Effector memory CD8-positive, alpha-beta T cell (primary cell): ENCODE data around the gene STAC2.

ENCODE experiments used
- ATAC-seq: fragments of 150-1000 bp; cut with Tn5 transposase; replicated peaks from 2 replicates; pipeline ENCODE4 v1.10.0; 2021; ENCODE audit warnings: mild to moderate bottlenecking, moderate library complexity
- DNase-seq, 3 experiments: peaks; one replicate each; pipeline ENCODE4 v3.0.0; 2021
- H3K27ac Mint-ChIP-seq, 2 donors: one replicate each; pipeline ENCODE4 v1.8.0; 2022; ENCODE audit warnings: mild to moderate bottlenecking in 2 of 2, mixed read lengths in 2 of 2, moderate library complexity in 2 of 2
- H3K27me3 Mint-ChIP-seq, 2 donors: one replicate each; pipeline ENCODE4 v1.8.0; 2022; ENCODE audit warnings: mixed read lengths in 2 of 2
- H3K36me3 Mint-ChIP-seq: one replicate; pipeline ENCODE4 v1.8.0; 2022; ENCODE audit warnings: mild to moderate bottlenecking, moderate library complexity, mixed read lengths; ENCODE audit not compliant: insufficient read depth
- H3K4me1 Mint-ChIP-seq, 2 donors: one replicate each; pipeline ENCODE4 v1.8.0; 2022; ENCODE audit warnings: low read depth in 2 of 2, mixed read lengths in 2 of 2
- H3K4me3 Mint-ChIP-seq, 2 donors: one replicate each; pipeline ENCODE4 v1.8.0; 2022; ENCODE audit warnings: mild to moderate bottlenecking in 2 of 2, mixed read lengths in 2 of 2, moderate library complexity in 2 of 2
- H3K9me3 Mint-ChIP-seq, 2 donors: one replicate each; pipeline ENCODE4 v1.8.0; 2022; ENCODE audit warnings: mixed read lengths in 2 of 2

The STAC2 gene

GRCh38 chr17:39166437-39167335 lies 59.1 kb downstream of the STAC2 start:
- Mint-ChIP-seq H3K4me1 (peaks cover 23 to 27% of the 10 kb centered on the region in 2 donors), H3K27ac (peak overlapping the region in 1 of 2 donors; percentile 1), H3K4me3 (peak overlapping the region; percentile 85 to 86), H3K27me3 (no peaks in the 10 kb centered on the region), H3K36me3 (peaks cover 5% of the 10 kb centered on the region), H3K9me3 (no peaks in the 10 kb centered on the region)
- DNase-seq = no peak
- no peak for ATAC-seq

GRCh38 chr17:39165841-39166349 lies 59.9 kb downstream of the STAC2 start, which contains the start of gene ARL5C:
ARL5C (minus strand) TSS chr17:39166161; CDS start chr17:39165760, 401 bp downstream.
- Mint-ChIP-seq H3K27me3 (no peaks in the 10 kb centered on the region), H3K4me3 (peak within 1 kb of the TSS; percentile 85 to 86)
- no peak for ATAC-seq

GRCh38 chr17:39165178-39165840 lies 60.4 kb downstream of the STAC2 start:
- peak overlapping the region; percentile 15 to 62 for H3K27ac Mint-ChIP-seq
- H3K4me3 Mint-ChIP-seq = peak overlapping the region; percentile 85 to 86
- DNase-seq (no peak), ATAC-seq (peak; percentile 11)
- H3K9me3 Mint-ChIP-seq = no peaks in the 10 kb centered on the region
- H3K27me3 Mint-ChIP-seq = no peaks in the 10 kb centered on the region
- peaks cover 23 to 27% of the 10 kb centered on the region in 2 donors for H3K4me1 Mint-ChIP-seq
- peaks cover 5% of the 10 kb centered on the region for H3K36me3 Mint-ChIP-seq

More at GRCh38 chr17:39165841-39166349, 59.9 kb downstream of the STAC2 start, which contains the start of gene ARL5C:
- Mint-ChIP-seq H3K9me3 (no peaks in the 10 kb centered on the region), H3K4me1 (peaks cover 23 to 27% of the 10 kb centered on the region in 2 donors), H3K27ac (peak within 1 kb of the TSS; percentile 15 to 62), H3K36me3 (peaks cover 5% of the 10 kb centered on the region)
- no peak for DNase-seq

- no peaks in the 10 kb centered on the region for H3K27me3 Mint-ChIP-seq
- H3K36me3 Mint-ChIP-seq = peaks cover 5% of the 10 kb centered on the region
- peak overlapping the region; percentile 15 to 62 for H3K27ac Mint-ChIP-seq
- H3K4me1 Mint-ChIP-seq = peaks cover 23 to 27% of the 10 kb centered on the region in 2 donors
- DNase-seq (peak; percentile 66 to 73 (median 68)), ATAC-seq (peak; percentile 86)
- no peaks in the 10 kb centered on the region for H3K9me3 Mint-ChIP-seq
- H3K4me3 Mint-ChIP-seq = peak overlapping the region; percentile 85 to 86
These were observed 61.0 kb downstream of the STAC2 start for GRCh38 chr17:39164675-39165143.

GRCh38 chr17:39161962-39162361 lies 63.8 kb downstream of the STAC2 start:
- Mint-ChIP-seq H3K9me3 (no peaks in the 10 kb centered on the region), H3K27me3 (no peaks in the 10 kb centered on the region), H3K4me1 (peaks cover 15 to 21% of the 10 kb centered on the region in 2 donors), H3K36me3 (peaks cover 5% of the 10 kb centered on the region), H3K27ac (no peak overlapping the region), H3K4me3 (no peak overlapping the region)
- ATAC-seq (no peak), DNase-seq (no peak)
